Ectodermal cell (in vitro differentiated cells): ENCODE measurements around the gene ARHGAP9.
"Not testable (repeated sequence)": the region's sequence is repeated elsewhere in the genome, so short reads cannot be mapped to it uniquely, and the experiment has no call there.

Source experiments
- H3K27ac ChIP-seq: 2 replicates; pipeline ENCODE4 v1.7.0; 2013; ENCODE audit warnings: mild to moderate bottlenecking, low read depth, low read length; ENCODE audit not compliant: insufficient read depth, poor library complexity, severe bottlenecking
- H3K27me3 ChIP-seq: 2 replicates; pipeline ENCODE4 v1.7.0; 2013; ENCODE audit warnings: mild to moderate bottlenecking, low read length; ENCODE audit not compliant: insufficient read depth, control insufficient read depth, poor library complexity, severe bottlenecking
- H3K36me3 ChIP-seq: one replicate; pipeline ENCODE4 v1.7.0; 2013; ENCODE audit warnings: low read length; ENCODE audit not compliant: control insufficient read depth, insufficient read depth
- H3K4me1 ChIP-seq: one replicate; pipeline ENCODE4 v1.7.0; 2013; ENCODE audit warnings: low read length; ENCODE audit not compliant: control insufficient read depth, insufficient read depth
- H3K4me3 ChIP-seq: 2 replicates; pipeline ENCODE4 v1.7.0; 2013; ENCODE audit warnings: low read depth, low read length, control low read depth; ENCODE audit not compliant: insufficient read depth
- H3K9me3 ChIP-seq: 2 replicates; pipeline ENCODE4 v1.7.0; 2013; ENCODE audit warnings: mild to moderate bottlenecking, low read length, moderate library complexity; ENCODE audit not compliant: control insufficient read depth
- WGBS, 2 experiments: methylation state at CpG; one replicate each; pipeline ENCODE4 v1.1.7; 2013; ENCODE audit warnings: missing lambda C conversion rate in 2 of 2; 5-methylcytosine and 5-hydroxymethylcytosine counted together

The ARHGAP9 gene

DNA sequence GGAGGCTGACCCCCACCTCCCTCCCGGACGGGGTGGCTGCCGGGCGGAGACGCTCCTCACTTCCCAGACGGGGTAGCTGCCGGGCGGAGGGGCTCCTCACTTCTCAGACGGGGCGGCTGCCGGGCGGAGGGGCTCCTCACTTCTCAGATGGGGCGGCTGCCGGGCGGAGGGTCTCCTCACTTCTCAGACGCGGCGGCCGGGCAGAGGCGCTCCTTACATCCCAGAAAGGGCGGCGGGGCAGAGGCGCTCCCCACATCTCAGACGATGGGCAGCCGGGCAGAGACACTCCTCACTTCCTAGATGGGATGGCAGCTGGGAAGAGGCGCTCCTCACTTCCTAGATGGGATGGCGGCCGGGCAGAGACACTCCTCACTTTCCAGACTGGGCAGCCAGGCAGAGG lies 28.1 kb upstream of the ARHGAP9 start:
- H3K36me3 ChIP-seq = peaks cover 60% of the 10 kb centered on the region

DNA sequence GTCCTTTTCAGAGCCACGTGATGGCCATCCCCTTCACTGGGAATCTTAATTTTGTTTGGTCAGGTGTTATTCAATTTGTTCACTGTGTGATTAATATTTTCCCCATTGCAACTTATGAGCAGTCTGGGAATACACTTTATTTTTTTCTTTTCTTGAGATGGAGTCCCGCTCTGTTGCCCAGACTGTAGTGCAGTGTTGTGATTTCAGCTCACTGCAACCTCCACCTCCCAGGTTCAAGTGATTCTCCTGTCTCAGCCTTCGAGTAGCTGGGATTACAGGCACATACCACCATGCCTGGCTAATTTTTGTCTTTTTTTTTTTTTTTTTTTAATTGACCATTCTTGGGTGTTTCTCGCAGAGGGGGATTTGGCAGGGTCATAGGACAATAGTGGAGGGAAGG lies 26.9 kb upstream of the ARHGAP9 start:
- not testable (repeated sequence) for H3K4me1 ChIP-seq, H3K9me3 ChIP-seq, H3K27ac ChIP-seq, H3K27me3 ChIP-seq, H3K4me3 ChIP-seq
- WGBS, 2 experiments = 94% methylated on average over 3 of the region's 4 CpGs
- H3K36me3 ChIP-seq = peaks cover 55% of the 10 kb centered on the region

More for the DNA sequence above, 28.1 kb upstream of the ARHGAP9 start:
- not testable (repeated sequence) for H3K4me3 ChIP-seq, H3K27ac ChIP-seq, H3K4me1 ChIP-seq, H3K9me3 ChIP-seq, H3K27me3 ChIP-seq
- 96 to 98% methylated on average over 18 to 27 of the region's 28 CpGs for WGBS, 2 experiments

DNA sequence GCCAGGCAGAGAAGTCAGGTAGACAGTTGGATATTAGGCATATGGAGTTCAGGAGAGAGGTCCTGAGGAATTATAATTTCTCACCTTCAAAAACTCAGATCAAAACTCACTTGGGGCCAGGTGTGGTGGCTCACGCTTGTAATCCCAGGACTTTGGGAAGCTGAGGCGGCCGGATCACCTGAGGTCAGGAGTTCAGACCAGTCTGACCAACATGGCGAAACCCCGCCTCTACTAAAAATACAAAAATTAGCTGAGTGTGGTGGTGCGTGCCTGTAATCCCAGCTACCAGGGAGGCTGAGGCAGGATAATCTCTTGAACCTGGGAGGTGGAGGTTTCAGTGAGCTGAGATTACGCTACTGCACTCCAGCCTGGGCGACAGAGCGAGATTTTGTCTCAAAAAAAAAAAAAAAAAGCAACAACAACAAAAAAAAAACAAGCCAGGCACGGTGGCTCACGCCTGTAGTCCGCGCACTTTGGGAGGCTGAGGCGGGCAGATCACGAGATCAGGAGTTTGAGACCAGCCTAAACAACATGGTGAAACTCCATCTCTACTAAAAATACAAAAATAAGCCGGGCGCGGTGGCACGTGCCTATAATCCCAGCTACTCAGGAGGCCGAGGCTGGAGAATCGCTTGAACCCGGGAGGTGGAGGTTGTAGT lies 22.8 kb upstream of the ARHGAP9 start:
- not testable (repeated sequence) for H3K4me1 ChIP-seq, H3K27me3 ChIP-seq, H3K27ac ChIP-seq, H3K9me3 ChIP-seq, H3K4me3 ChIP-seq
- WGBS, 2 experiments = 95 to 96% methylated on average over 21 to 22 of the region's 22 CpGs
- peaks cover 71% of the 10 kb centered on the region for H3K36me3 ChIP-seq

DNA sequence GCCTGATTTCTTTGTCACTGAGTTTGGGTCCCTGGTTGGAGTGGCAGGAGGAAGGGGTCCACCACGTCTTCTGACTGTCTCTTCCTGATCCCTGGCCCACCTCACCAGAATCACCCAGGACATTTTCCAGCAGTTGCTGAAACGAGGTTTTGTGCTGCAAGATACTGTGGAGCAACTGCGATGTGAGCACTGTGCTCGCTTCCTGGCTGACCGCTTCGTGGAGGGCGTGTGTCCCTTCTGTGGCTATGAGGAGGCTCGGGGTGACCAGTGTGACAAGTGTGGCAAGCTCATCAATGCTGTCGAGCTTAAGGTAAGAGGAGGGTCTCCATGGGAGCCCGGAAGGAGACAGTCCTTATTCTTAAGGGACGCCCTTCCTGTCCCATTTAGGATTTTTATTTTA lies 20.5 kb upstream of the ARHGAP9 start:
- Histone ChIP-seq H3K27ac (no peak overlapping the region), H3K36me3 (peaks cover 60% of the 10 kb centered on the region), H3K9me3 (no peaks in the 10 kb centered on the region), H3K27me3 (no peaks in the 10 kb centered on the region), H3K4me1 (no peaks in the 10 kb centered on the region), H3K4me3 (no peak overlapping the region)
- WGBS, 2 experiments = 97% methylated on average over 11 of the region's 11 CpGs

DNA sequence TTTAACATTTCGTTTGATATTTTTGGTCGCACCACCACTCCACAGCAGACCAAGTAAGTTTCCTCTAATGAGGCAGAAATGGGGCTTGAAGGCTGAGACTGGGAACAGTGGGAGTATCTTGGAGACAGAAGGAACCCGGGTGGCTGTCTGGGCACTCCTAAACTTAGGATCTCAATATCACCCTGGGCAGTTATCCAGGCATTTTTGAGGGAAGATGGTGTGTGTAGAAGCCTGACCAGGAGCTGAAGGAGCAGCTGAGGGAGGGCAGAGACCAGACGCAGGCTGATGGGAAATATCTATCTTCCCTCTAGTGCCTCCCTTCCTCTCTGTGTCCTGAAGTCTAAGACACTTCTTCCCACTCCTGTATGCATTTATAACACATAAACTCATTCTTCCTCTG lies 18.9 kb upstream of the ARHGAP9 start:
- no peak overlapping the region for H3K27ac ChIP-seq
- H3K9me3 ChIP-seq = no peaks in the 10 kb centered on the region
- no peaks in the 10 kb centered on the region for H3K27me3 ChIP-seq
- H3K4me3 ChIP-seq = no peak overlapping the region
- H3K36me3 ChIP-seq = peaks cover 48% of the 10 kb centered on the region
- 91 to 97% methylated on average over 4 of the region's 4 CpGs for WGBS, 2 experiments
- no peaks in the 10 kb centered on the region for H3K4me1 ChIP-seq

DNA sequence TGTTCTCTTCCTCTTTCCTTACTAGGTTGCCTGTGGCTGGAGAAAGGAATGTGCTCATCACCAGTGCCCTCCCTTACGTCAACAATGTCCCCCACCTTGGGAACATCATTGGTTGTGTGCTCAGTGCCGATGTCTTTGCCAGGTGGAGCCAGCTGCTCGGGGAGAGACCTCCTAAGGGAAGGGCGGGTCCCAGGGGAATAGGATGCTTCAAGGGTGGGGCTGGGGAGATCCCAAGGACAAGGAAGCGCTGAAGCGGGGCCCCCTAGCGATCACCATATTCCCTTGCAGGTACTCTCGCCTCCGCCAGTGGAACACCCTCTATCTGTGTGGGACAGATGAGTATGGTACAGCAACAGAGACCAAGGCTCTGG lies 18.5 kb upstream of the ARHGAP9 start:
- Histone ChIP-seq H3K27ac (no peak overlapping the region), H3K9me3 (no peaks in the 10 kb centered on the region), H3K4me3 (no peak overlapping the region), H3K27me3 (no peaks in the 10 kb centered on the region), H3K36me3 (peaks cover 48% of the 10 kb centered on the region), H3K4me1 (no peaks in the 10 kb centered on the region)
- 94 to 96% methylated on average over 9 of the region's 9 CpGs for WGBS, 2 experiments

DNA sequence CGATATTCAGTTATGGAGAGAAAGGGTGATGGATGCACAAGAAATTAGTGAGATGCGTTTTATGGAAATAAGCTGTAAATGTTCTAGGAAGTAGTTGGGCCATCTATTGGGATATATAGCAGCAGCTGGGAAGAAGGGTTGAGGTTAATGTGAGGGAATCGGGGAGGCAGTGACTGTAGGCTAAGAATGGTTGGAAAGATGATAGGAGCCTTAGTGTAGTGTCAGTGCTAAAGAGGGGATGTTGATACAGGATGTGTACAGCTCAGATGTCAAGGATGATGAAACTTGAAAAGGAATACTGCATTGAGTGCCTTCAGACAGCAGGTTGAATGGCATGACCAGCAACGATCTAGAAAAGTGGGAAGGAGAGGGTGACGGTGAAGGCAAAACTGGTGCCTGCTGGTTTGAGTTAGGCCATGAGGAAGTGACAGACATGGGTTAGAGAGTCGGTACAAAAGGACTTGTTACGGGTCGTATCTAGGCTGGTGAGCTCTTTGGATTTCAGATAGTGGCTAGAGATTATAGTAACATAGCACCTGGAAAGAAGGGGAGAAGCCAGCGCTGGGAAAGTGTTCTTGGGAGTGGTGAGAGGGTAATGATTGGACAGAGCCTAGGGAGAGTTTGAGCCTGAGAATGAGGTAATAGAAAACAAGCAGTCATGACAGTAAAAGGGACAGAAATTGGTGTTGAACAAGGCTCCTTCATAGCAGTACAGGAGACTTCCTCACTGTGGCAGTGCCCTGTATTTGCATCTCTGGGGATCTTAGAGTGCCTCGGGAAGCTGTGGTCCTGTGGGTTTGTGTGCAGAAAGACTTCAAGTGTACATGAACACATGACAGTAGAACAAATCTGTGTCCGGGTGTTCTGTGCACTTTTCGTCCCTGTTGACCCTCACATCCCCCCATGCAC lies 17.8 kb upstream of the ARHGAP9 start:
- Histone ChIP-seq H3K4me1 (no peaks in the 10 kb centered on the region), H3K9me3 (no peaks in the 10 kb centered on the region), H3K27me3 (no peaks in the 10 kb centered on the region), H3K36me3 (peaks cover 48% of the 10 kb centered on the region), H3K27ac (no peak overlapping the region), H3K4me3 (no peak overlapping the region)
- WGBS, 2 experiments = 95 to 96% methylated on average over 12 of the region's 12 CpGs

DNA sequence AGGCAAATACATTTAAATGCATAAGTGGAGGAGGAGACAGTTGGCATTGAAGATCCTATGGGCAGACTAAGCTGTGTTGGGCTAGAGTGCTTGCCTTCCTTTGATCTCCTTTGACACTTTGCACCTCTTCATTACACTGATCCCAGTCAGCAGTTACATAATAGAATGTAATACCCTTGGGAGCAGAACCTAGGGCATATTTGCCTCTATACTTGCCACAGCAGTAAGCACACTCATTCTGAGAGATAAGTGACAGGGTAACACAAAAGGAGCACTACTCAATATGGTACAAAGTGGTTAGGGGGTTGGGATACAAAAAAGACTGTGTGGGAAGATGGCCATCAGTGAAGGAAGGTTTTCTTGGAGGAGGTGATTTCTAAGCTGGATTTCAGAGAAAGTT lies 17.2 kb upstream of the ARHGAP9 start:
- H3K36me3 ChIP-seq = peaks cover 45% of the 10 kb centered on the region
- no peaks in the 10 kb centered on the region for H3K4me1 ChIP-seq
- H3K27me3 ChIP-seq = no peaks in the 10 kb centered on the region
- no peak overlapping the region for H3K4me3 ChIP-seq
- no peaks in the 10 kb centered on the region for H3K9me3 ChIP-seq
- no peak overlapping the region for H3K27ac ChIP-seq

DNA sequence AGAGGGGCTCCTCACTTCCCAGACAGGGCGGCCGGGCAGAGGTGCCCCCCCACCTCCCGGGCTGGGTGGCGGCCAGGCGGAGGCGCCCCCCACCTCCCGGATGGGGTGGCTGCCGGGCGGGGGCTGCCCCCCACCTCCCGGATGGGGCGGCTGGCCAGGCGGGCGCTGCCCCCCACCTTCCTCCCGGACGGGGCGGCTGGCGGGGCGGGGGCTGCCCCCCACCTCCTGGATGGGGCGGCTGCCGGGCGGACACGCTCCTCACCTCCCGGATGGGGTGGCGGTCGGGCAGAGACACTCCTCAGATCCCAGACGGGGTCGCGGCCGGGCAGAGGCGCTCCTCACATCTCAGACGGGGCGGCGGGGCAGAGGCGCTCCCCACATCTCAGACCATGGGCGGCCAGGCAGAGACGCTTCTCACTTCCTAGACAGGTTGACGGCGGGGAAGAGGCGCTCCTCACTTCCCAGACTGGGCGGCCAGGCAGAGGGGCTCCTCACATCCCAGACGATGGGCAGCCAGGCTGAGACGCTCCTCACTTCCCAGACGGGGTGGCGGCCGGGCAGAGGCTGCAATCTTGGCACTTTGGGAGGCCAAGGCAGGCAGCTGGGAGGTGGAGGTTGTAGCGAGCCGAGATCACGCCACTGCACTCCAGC lies 15.5 kb upstream of the ARHGAP9 start:
- not testable (repeated sequence) for H3K9me3 ChIP-seq, H3K27ac ChIP-seq, H3K4me3 ChIP-seq, H3K27me3 ChIP-seq, H3K4me1 ChIP-seq
- H3K36me3 ChIP-seq = peaks cover 45% of the 10 kb centered on the region
- 93 to 94% methylated on average over 46 to 48 of the region's 48 CpGs for WGBS, 2 experiments
